Right lobe of liver (tissue), 6 donors: ENCODE results near the gene DYRK1A. TPM values are rescaled to one million over a fixed set of nuclear protein-coding genes. Genes with fewer than 3 reads are reported as not detected.

Experiments used
- ATAC-seq, 4 donors: fragments of 200-7000 bp; cut with Tn5 transposase; one replicate each; pipeline ENCODE4 v1.9.1; 2020; ENCODE audit warnings: mild to moderate bottlenecking in 4 of 4, moderate library complexity in 4 of 4
- DNase-seq, 3 donors: peaks; one replicate each; pipeline ENCODE4 v3.0.0-alpha.2; 2020
- H3K27ac ChIP-seq, 3 donors: fragments of 200-600 bp; one replicate each; pipeline ENCODE4 v1.8.0; 2022
- H3K27me3 ChIP-seq, 2 donors: fragments of 200-600 bp; one replicate each; pipeline ENCODE4 v1.8.0; 2022
- H3K36me3 ChIP-seq, 4 donors: fragments of 200-600 bp; sonication (generic) in 1 of 4; one replicate each; pipeline versions ENCODE4 v1.5.1 to v1.8.0; 2017 to 2022; ENCODE audit warnings: control low read depth in 1 of 4
- H3K4me1 ChIP-seq, 4 donors: fragments of 200-600 bp; sonication (generic) in 1 of 4; one replicate each; pipeline versions ENCODE4 v1.5.1 to v1.8.0; 2017 to 2022; ENCODE audit warnings: control low read depth in 1 of 4
- H3K4me3 ChIP-seq, 3 donors: fragments of 200-600 bp; one replicate each; pipeline ENCODE4 v1.8.0; 2022
- H3K9me3 ChIP-seq, 4 donors: fragments of 200-600 bp; sonication (generic) in 1 of 4; one replicate each; pipeline versions ENCODE4 v1.5.1 to v1.8.0; 2017 to 2022; ENCODE audit warnings: control low read depth in 1 of 4
- CTCF ChIP-seq, 4 donors: fragments of 200-600 bp in 3 of 4; fragments of 450-650 bp in 1 of 4; IDR thresholded peaks; one replicate each; pipeline versions ENCODE4 v1.5.1 to v1.8.0; 2016 to 2022; ENCODE audit warnings: antibody characterized with exemption in 4 of 4, mild to moderate bottlenecking in 2 of 4
- POLR2A ChIP-seq: fragments of 450-650 bp; IDR thresholded peaks from one replicate; pipeline ENCODE4 v1.6.1; 2017; ENCODE audit warnings: antibody characterized with exemption, mild to moderate bottlenecking
- WGBS: methylation state at CpG from one replicate; pipeline ENCODE4 v1.1.6; 2018; ENCODE audit warnings: low coverage, low lambda C conversion rate; ENCODE audit not compliant: insufficient coverage; ENCODE audit errors: missing lambda C conversion rate; 5-methylcytosine and 5-hydroxymethylcytosine counted together
- intact Hi-C, 2 donors: fragments of 100-400 bp; cut with DNase I; formaldehyde crosslinking; loops; one replicate each; pipeline versions ENCODE4 v1.11.2 to v1.14.1; 2022
- total RNA-seq, 6 experiments: library from RNA; depleted of rRNA in 2 of 6; stranded (reverse); fragments of >200 nt in 2 of 6; fragmentation: NEBNext Ultra II Directional in 3 of 6; extraction: Animal tissue kit (Norgen Biotek cat#: 25700) in 3 of 6; gene quantifications; one replicate each; pipeline versions ENCODE4 v1.1.0 to v1.2.4, GENCODE V29; 2016 to 2023
- donor health status: DM: no; HTN: yes; CAD: no.
- donor health status: DM: no; HTN: no; CAD: no.
- donor health status: DM: no; HTN: no; CAD: no.
- donor health status: DM: no; HTN: yes; CAD: no.
- donor health status: DM: no; HTN: yes; CAD: no.

Gene DYRK1A
- total RNA-seq, 6 experiments from 2014 or later, result 20.6 to 32.5 (median 25.7) TPM

GRCh38 chr21:37530901-37531351 lies 164.4 kb downstream of the DYRK1A start:
- no peaks in the 10 kb centered on the region for H3K36me3 ChIP-seq
- H3K27me3 ChIP-seq, result no peaks in the 10 kb centered on the region
- no peak overlapping the region for H3K4me3 ChIP-seq
- intact Hi-C loops, result no loop called here
- H3K4me1 ChIP-seq, result no peaks in the 10 kb centered on the region
- H3K27ac ChIP-seq, result no peak overlapping the region
- no peak for ATAC-seq
- WGBS, result 35% methylated on average over 7 of the region's 13 CpGs
- no peaks in the 10 kb centered on the region for H3K9me3 ChIP-seq
- TF ChIP-seq CTCF (IDR thresholded peaks at IDR 0.05) (no peak), POLR2A (no peak)
- no peak for DNase-seq

- DNase-seq, result no peak
- WGBS, result 51% methylated on average over 8 of the region's 13 CpGs
- intact Hi-C loops, result no loop called here
Observed at GRCh38 chr21:37531431-37531932, 164.9 kb downstream of the DYRK1A start.

GRCh38 chr21:37532868-37533780 lies 166.6 kb downstream of the DYRK1A start:
- no peak for DNase-seq
- Histone ChIP-seq H3K4me3 (no peak overlapping the region), H3K27me3 (no peaks in the 10 kb centered on the region), H3K9me3 (no peaks in the 10 kb centered on the region), H3K36me3 (no peaks in the 10 kb centered on the region), H3K4me1 (no peaks in the 10 kb centered on the region), H3K27ac (no peak overlapping the region)
- peak in 3 of 4 donors; percentile 31 to 64 (median 31) for ATAC-seq
- 65% methylated on average over 7 of the region's 20 CpGs for WGBS
- intact Hi-C loops, result no loop called here
- no peak for TF ChIP-seq CTCF (IDR thresholded peaks at IDR 0.05)
- TF ChIP-seq POLR2A, result no peak

More at GRCh38 chr21:37531431-37531932, 164.9 kb downstream of the DYRK1A start:
- no peak overlapping the region for H3K4me3 ChIP-seq
- no peaks in the 10 kb centered on the region for H3K27me3 ChIP-seq
- no peaks in the 10 kb centered on the region for H3K36me3 ChIP-seq
- ATAC-seq, result peak in 1 of 4 donors; percentile 28
- TF ChIP-seq POLR2A, result no peak
- no peak for TF ChIP-seq CTCF (IDR thresholded peaks at IDR 0.05)
- no peaks in the 10 kb centered on the region for H3K9me3 ChIP-seq
- no peaks in the 10 kb centered on the region for H3K4me1 ChIP-seq
- H3K27ac ChIP-seq, result no peak overlapping the region

- DNase-seq (no peak), ATAC-seq (no peak)
- TF ChIP-seq POLR2A (no peak), CTCF (IDR thresholded peaks at IDR 0.05) (no peak)
- no peak overlapping the region for H3K27ac ChIP-seq
- intact Hi-C loops, result no loop called here
- H3K27me3 ChIP-seq, result no peaks in the 10 kb centered on the region
- H3K9me3 ChIP-seq, result no peaks in the 10 kb centered on the region
- no peaks in the 10 kb centered on the region for H3K36me3 ChIP-seq
- no peak overlapping the region for H3K4me3 ChIP-seq
- H3K4me1 ChIP-seq, result no peaks in the 10 kb centered on the region
- 68% methylated on average over 3 of the region's 3 CpGs for WGBS
Observed at GRCh38 chr21:37534431-37534830, 167.9 kb downstream of the DYRK1A start.
